Right lobe of liver (tissue), 4 donors: ENCODE results near the gene CEP350.

Experiments
- POLR2A ChIP-seq: fragments of 450-650 bp; IDR thresholded peaks from one replicate; pipeline ENCODE4 v1.6.1; 2017; ENCODE audit warnings: antibody characterized with exemption, mild to moderate bottlenecking
- TF ChIP-seq, protein P1 (sequence below), 4 donors: fragments of 200-600 bp in 3 of 4; fragments of 450-650 bp in 1 of 4; IDR thresholded peaks; one replicate each; pipeline versions ENCODE4 v1.5.1 to v1.8.0; 2016 to 2022; ENCODE audit warnings: antibody characterized with exemption in 4 of 4, mild to moderate bottlenecking in 2 of 4
- donor health status: DM: no; HTN: no; CAD: no.
- donor health status: DM: no; HTN: no; CAD: no.
- donor health status: DM: no; HTN: yes; CAD: no.

DNA sequence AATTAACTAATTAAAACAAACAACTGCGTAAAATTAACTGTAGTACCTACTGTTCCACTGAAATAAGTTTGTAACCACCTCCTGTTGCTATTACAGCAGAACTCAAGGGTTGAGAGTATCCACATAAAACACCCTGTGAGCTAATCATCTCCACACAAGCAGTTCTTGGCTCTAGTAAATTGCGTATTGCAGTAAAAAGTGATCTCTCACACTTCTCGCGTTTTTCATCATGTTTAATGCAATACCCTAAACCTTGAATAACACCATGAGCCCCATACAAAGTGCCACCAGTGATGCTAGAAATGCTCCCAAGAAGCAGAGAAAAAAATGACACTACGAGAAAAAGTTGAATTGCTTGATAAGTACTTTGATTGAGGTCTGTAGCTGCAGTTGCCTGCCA, 29.3 kb upstream of the CEP350 start:
- no peak for TF ChIP-seq POLR2A
- TF ChIP-seq, protein P1, sequence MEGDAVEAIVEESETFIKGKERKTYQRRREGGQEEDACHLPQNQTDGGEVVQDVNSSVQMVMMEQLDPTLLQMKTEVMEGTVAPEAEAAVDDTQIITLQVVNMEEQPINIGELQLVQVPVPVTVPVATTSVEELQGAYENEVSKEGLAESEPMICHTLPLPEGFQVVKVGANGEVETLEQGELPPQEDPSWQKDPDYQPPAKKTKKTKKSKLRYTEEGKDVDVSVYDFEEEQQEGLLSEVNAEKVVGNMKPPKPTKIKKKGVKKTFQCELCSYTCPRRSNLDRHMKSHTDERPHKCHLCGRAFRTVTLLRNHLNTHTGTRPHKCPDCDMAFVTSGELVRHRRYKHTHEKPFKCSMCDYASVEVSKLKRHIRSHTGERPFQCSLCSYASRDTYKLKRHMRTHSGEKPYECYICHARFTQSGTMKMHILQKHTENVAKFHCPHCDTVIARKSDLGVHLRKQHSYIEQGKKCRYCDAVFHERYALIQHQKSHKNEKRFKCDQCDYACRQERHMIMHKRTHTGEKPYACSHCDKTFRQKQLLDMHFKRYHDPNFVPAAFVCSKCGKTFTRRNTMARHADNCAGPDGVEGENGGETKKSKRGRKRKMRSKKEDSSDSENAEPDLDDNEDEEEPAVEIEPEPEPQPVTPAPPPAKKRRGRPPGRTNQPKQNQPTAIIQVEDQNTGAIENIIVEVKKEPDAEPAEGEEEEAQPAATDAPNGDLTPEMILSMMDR (IDR thresholded peaks at IDR 0.05) = no peak
